NB4 (cell line): ENCODE results near the gene SMIM36.

Experiments used
- DNase-seq: peaks from one replicate; pipeline ENCODE4 v3.0.0; 2010; ENCODE audit warnings: low read depth
- H3K4me3 ChIP-seq: one replicate; pipeline ENCODE4 v1.5.1; 2011; ENCODE audit warnings: mild to moderate bottlenecking, low read depth, low read length, moderate library complexity
- MAX ChIP-seq: IDR thresholded peaks from 2 replicates; pipeline ENCODE4 v1.6.1; 2011; ENCODE audit warnings: low read depth, low read length
- MYC ChIP-seq: IDR thresholded peaks from 2 replicates; pipeline ENCODE4 v1.6.1; 2011; ENCODE audit warnings: low read depth, low read length
- POLR2A ChIP-seq: IDR thresholded peaks from 2 replicates; pipeline ENCODE4 v1.6.1; 2011; ENCODE audit warnings: mild to moderate bottlenecking; ENCODE audit not compliant: insufficient read length; ENCODE audit errors: extremely low read depth
- TF ChIP-seq, protein P1 (sequence below): IDR thresholded peaks from one replicate; pipeline ENCODE4 v1.5.1; 2012; ENCODE audit warnings: low read depth, low read length

Gene SMIM36

DNA sequence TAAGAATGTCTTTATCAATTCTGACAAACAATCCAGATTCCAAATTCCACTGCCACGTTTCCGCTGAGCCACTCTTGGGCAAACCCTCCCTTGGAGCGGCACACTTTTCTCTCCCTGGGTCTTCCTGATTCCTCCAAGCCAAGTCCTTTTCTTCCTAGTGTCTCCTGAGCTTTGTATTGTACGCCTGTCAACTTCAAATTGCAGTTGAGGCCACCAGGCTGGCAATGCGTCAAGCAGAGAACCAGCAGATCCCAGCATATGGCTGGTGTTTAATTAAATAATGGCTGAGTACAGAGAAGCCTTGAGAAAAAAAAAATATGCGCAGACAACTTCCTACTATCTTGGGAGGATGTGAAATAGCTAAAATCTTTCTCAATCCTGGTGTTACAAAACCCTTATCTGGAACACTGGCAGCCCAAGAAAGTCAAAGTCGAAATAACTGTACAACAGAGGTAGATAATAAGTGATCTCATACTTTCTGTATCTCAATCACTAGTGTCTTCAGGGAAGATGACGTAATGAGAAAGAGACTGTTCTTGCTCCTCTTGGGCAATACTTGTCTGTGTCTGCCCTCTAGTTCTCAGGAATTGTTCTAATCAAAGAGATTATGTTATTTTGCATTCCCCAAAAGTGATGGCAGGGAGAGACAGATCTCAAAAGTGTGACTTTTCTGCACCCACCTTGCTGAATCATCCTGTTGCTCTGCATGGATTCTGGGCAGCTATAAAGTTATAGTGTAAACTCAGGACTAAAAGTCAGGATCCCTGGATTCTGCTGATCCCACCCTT is 15.0 kb downstream of the SMIM36 start:
- peak; percentile 76 for DNase-seq
- H3K4me3 ChIP-seq: no peak overlapping the region
- TF ChIP-seq MAX (no peak), POLR2A (no peak)
- TF ChIP-seq, protein P1, sequence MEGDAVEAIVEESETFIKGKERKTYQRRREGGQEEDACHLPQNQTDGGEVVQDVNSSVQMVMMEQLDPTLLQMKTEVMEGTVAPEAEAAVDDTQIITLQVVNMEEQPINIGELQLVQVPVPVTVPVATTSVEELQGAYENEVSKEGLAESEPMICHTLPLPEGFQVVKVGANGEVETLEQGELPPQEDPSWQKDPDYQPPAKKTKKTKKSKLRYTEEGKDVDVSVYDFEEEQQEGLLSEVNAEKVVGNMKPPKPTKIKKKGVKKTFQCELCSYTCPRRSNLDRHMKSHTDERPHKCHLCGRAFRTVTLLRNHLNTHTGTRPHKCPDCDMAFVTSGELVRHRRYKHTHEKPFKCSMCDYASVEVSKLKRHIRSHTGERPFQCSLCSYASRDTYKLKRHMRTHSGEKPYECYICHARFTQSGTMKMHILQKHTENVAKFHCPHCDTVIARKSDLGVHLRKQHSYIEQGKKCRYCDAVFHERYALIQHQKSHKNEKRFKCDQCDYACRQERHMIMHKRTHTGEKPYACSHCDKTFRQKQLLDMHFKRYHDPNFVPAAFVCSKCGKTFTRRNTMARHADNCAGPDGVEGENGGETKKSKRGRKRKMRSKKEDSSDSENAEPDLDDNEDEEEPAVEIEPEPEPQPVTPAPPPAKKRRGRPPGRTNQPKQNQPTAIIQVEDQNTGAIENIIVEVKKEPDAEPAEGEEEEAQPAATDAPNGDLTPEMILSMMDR: no peak

- DNase-seq: no peak
- H3K4me3 ChIP-seq: no peak overlapping the region
- TF ChIP-seq, protein P1: no peak
- TF ChIP-seq POLR2A (no peak), MYC (no peak), MAX (no peak)
These were observed 16.0 kb downstream of the SMIM36 start for GRCh38 chr17:55495239-55495638.

GRCh38 chr17:55492781-55493341 is 18.4 kb downstream of the SMIM36 start:
- DNase-seq: no peak
- no peak overlapping the region for H3K4me3 ChIP-seq
- TF ChIP-seq MYC: no peak
- no peak for TF ChIP-seq POLR2A
- no peak for TF ChIP-seq MAX
- TF ChIP-seq, protein P1: no peak

DNA sequence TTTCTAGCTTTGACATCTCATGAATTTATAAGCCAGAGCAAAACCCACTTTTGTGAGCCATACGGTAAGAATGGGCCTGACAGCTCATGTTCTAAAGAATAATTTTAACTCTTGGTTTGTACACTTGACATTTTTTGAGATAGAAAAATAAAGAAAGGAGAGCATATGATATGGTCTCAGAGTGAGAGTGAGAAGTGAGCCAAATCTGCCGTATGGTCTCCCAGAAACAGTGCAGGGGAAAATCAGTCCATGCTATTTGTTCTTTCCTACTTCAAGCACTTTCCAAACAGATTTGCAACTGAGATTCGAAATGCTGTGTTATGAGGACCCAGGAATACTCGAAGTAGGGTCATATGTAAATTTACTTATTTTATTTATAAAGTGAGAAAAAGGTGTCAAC is 20.9 kb downstream of the SMIM36 start:
- DNase-seq: no peak
- TF ChIP-seq MAX: no peak
- TF ChIP-seq, protein P1: no peak
- no peak for TF ChIP-seq POLR2A
- TF ChIP-seq MYC: no peak
- no peak overlapping the region for H3K4me3 ChIP-seq

DNA sequence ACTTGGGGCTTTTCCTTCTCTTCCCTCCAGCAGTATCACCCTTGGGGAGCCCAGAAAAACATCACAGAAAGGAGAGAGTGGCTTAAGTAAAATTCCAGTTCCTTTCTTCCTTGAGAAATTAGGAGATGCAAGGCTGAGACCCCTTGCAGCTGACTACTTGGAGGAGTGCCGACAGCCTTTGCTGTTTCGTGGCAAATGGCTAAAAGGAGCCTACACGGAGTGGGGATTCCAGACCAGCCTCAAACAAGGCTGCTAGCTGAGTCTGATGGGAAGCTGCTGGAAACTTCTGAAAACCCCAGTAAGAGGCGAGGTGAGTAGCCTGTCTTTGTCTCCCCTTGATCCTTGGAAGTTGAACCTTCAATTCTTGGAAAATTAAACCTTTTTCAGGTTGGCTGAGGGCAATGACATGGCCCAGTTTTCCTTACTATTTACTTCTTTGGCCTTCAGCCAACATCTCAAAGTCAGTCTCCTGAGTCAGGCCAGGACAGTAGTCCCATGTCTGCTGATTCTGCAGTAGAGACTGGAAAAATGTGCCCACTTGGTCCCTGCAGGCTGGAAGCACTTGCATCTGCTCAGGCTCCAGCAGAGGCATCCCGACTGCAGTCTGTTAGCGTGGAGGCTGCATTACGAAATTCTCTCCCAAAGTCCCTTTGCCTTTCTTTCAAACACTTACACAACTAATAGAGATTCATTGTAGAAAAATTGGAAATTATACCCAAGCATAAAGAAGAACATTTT is 23.4 kb downstream of the SMIM36 start:
- TF ChIP-seq, protein P1: no peak
- no peak for DNase-seq
- H3K4me3 ChIP-seq: no peak overlapping the region
